Activated naive CD4-positive, alpha-beta T cell treated with anti-CD3 and anti-CD28 coated beads, Interleukin-2, amount 10 ng/mL, durations not matched to agents 7 days and 5 days (primary cell): ENCODE measurements around the gene FAM229A.

Experiments
- CTCF ChIA-PET: fragments of 350-600 bp; sonication (Branson Sonifier 250); formaldehyde crosslinking; loops from one replicate; lab custom pipeline; 2021; ENCODE audit warnings: antibody characterized with exemption; lab: Charles Lee
- DNase-seq: peaks from one replicate; pipeline ENCODE4 v3.0.0-alpha.2; 2020
- H3K27ac Mint-ChIP-seq: one replicate; pipeline ENCODE4 v1.8.0; 2021; ENCODE audit warnings: mild to moderate bottlenecking, moderate library complexity, mixed read lengths
- H3K27me3 Mint-ChIP-seq: one replicate; pipeline ENCODE4 v1.8.0; 2021; ENCODE audit warnings: mild to moderate bottlenecking, mixed read lengths
- H3K36me3 Mint-ChIP-seq: one replicate; pipeline ENCODE4 v1.8.0; 2021; ENCODE audit warnings: mixed read lengths
- H3K4me1 Mint-ChIP-seq: one replicate; pipeline ENCODE4 v1.8.0; 2021; ENCODE audit warnings: mixed read lengths
- H3K4me3 Mint-ChIP-seq: one replicate; pipeline ENCODE4 v1.8.0; 2021; ENCODE audit warnings: mild to moderate bottlenecking, moderate library complexity, mixed read lengths
- H3K9me3 Mint-ChIP-seq: one replicate; pipeline ENCODE4 v1.8.0; 2021; ENCODE audit warnings: mixed read lengths

The FAM229A gene

GRCh38 chr1:32318127-32318869 lies 44.0 kb downstream of the FAM229A start:
- H3K4me3 Mint-ChIP-seq, result no peak overlapping the region
- H3K4me1 Mint-ChIP-seq, result peaks cover 52% of the 10 kb centered on the region
- no peak for DNase-seq
- no peaks in the 10 kb centered on the region for H3K9me3 Mint-ChIP-seq
- CTCF ChIA-PET, result interaction anchor here (1.1 kb wide), 1 partner anchor 9 kb away, joined by 3 read pairs; no protein-coding TSS in a partner anchor
- H3K36me3 Mint-ChIP-seq, result peaks cover 42% of the 10 kb centered on the region
- H3K27me3 Mint-ChIP-seq, result no peaks in the 10 kb centered on the region
- peak overlapping the region; percentile 14 for H3K27ac Mint-ChIP-seq

- no peaks in the 10 kb centered on the region for H3K9me3 Mint-ChIP-seq
- no peaks in the 10 kb centered on the region for H3K27me3 Mint-ChIP-seq
- no peak overlapping the region for H3K4me3 Mint-ChIP-seq
- DNase-seq, result no peak
- H3K36me3 Mint-ChIP-seq, result peaks cover 32% of the 10 kb centered on the region
- CTCF ChIA-PET, result no interaction called here
- peaks cover 43% of the 10 kb centered on the region for H3K4me1 Mint-ChIP-seq
- H3K27ac Mint-ChIP-seq, result no peak overlapping the region
Observed at GRCh38 chr1:32316903-32317277, 45.4 kb downstream of the FAM229A start.

GRCh38 chr1:32311709-32312393 lies 50.4 kb downstream of the FAM229A start:
- no peak for DNase-seq
- Mint-ChIP-seq H3K36me3 (peaks cover 38% of the 10 kb centered on the region), H3K27ac (peak overlapping the region; percentile 9), H3K4me1 (peaks cover 56% of the 10 kb centered on the region), H3K27me3 (no peaks in the 10 kb centered on the region), H3K4me3 (no peak overlapping the region), H3K9me3 (no peaks in the 10 kb centered on the region)
- CTCF ChIA-PET, result interaction anchor here (0.8 to 1.3 kb wide), 2 partner anchors 16 to 96 kb away, joined by 3 to 4 read pairs; no protein-coding TSS in a partner anchor
